CD14-positive monocyte (primary cell): ENCODE data around the gene ZNF648. TPM values are rescaled to one million over a fixed set of nuclear protein-coding genes. Genes with fewer than 3 reads are reported as not detected.

Experiments
- DNase-seq, 3 donors: peaks; one replicate each; pipeline ENCODE4 v3.0.0-alpha.2; 2011 to 2022
- H2AFZ ChIP-seq: 2 replicates; pipeline ENCODE4 v1.6.0; 2012; ENCODE audit warnings: mild to moderate bottlenecking, low read depth, low read length, inconsistent platforms; ENCODE audit not compliant: insufficient read depth, poor library complexity, severe bottlenecking
- H3K27ac ChIP-seq, 2 donors: 1 replicate in 1 of 2; 2 replicates in 1 of 2; pipeline ENCODE4 v1.5.1; 2012 to 2013; ENCODE audit warnings: low read length in 2 of 2, control low read depth in 1 of 2, inconsistent platforms in 1 of 2, low read depth in 1 of 2, mild to moderate bottlenecking in 1 of 2
- H3K27me3 ChIP-seq, 2 donors: one replicate each; pipeline versions ENCODE4 v1.6.0 to v1.6.1; 2011 to 2013; ENCODE audit warnings: low read length in 2 of 2; ENCODE audit not compliant: control insufficient read depth in 2 of 2, insufficient read depth in 2 of 2
- H3K36me3 ChIP-seq, 2 donors: replicated peaks in 1 of 2; 1 replicate in 1 of 2; 2 replicates in 1 of 2; pipeline versions ENCODE4 v1.5.1 to v1.6.1; 2012 to 2013; ENCODE audit warnings: low read length in 2 of 2, control low read depth in 1 of 2, inconsistent platforms in 1 of 2, mild to moderate bottlenecking in 1 of 2; ENCODE audit not compliant: insufficient read depth in 2 of 2, control insufficient read depth in 1 of 2
- H3K4me1 ChIP-seq, 2 donors: 1 replicate in 1 of 2; 2 replicates in 1 of 2; pipeline versions ENCODE4 v1.5.1 to v1.6.1; 2012 to 2013; ENCODE audit warnings: low read length in 2 of 2, control low read depth in 1 of 2, inconsistent platforms in 1 of 2, mild to moderate bottlenecking in 1 of 2, moderate library complexity in 1 of 2; ENCODE audit not compliant: insufficient read depth in 2 of 2, control insufficient read depth in 1 of 2
- H3K4me2 ChIP-seq: replicated peaks from 2 replicates; pipeline ENCODE3; 2012; ENCODE audit warnings: low read length, moderate library complexity, mild to moderate bottlenecking; ENCODE audit not compliant: poor library complexity, severe bottlenecking; ENCODE audit errors: extremely low read depth
- H3K4me3 ChIP-seq, 3 experiments: fragments of 200-600 bp in 1 of 3; sonication (generic) in 1 of 3; replicated peaks in 1 of 3; 1 replicate in 2 of 3; 2 replicates in 1 of 3; pipeline ENCODE4 v1.5.1; 2011 to 2013; ENCODE audit warnings: low read length in 3 of 3, mild to moderate bottlenecking in 3 of 3, control low read depth in 2 of 3, low read depth in 2 of 3, inconsistent platforms in 1 of 3, moderate library complexity in 1 of 3
- H3K79me2 ChIP-seq: 2 replicates; pipeline ENCODE4 v1.6.0; 2012; ENCODE audit warnings: mild to moderate bottlenecking, control low read depth, inconsistent platforms, low read length, moderate library complexity; ENCODE audit not compliant: insufficient read depth
- H3K9ac ChIP-seq: 2 replicates; pipeline ENCODE4 v1.6.0; 2017; ENCODE audit warnings: low read length, mild to moderate bottlenecking; ENCODE audit not compliant: insufficient read depth, poor library complexity, severe bottlenecking
- H3K9me3 ChIP-seq, 2 donors: replicated peaks in 1 of 2; 1 replicate in 1 of 2; 2 replicates in 1 of 2; pipeline versions ENCODE4 v1.5.1 to v1.6.1; 2012 to 2013; ENCODE audit warnings: low read length in 2 of 2, control low read depth in 1 of 2; ENCODE audit not compliant: control insufficient read depth in 1 of 2, insufficient read depth in 1 of 2
- H4K20me1 ChIP-seq: 2 replicates; pipeline ENCODE4 v1.6.0; 2012; ENCODE audit warnings: mild to moderate bottlenecking, low read length, control low read depth, moderate library complexity; ENCODE audit not compliant: insufficient read depth
- H3K27ac Mint-ChIP-seq, 7 donors: one replicate each; pipeline ENCODE4 v1.8.0; 2020; ENCODE audit warnings: mild to moderate bottlenecking in 7 of 7, mixed read lengths in 7 of 7, moderate library complexity in 6 of 7, inconsistent platforms in 2 of 7
- H3K27me3 Mint-ChIP-seq, 3 donors: one replicate each; pipeline ENCODE4 v1.8.0; 2021 to 2022; ENCODE audit warnings: low read depth in 3 of 3, mild to moderate bottlenecking in 3 of 3, mixed read lengths in 3 of 3, moderate library complexity in 3 of 3, inconsistent platforms in 1 of 3
- H3K36me3 Mint-ChIP-seq, 2 donors: one replicate each; pipeline ENCODE4 v1.8.0; 2020; ENCODE audit warnings: mixed read lengths in 2 of 2, inconsistent platforms in 1 of 2, mild to moderate bottlenecking in 1 of 2
- H3K4me1 Mint-ChIP-seq: one replicate; pipeline ENCODE4 v1.8.0; 2020; ENCODE audit warnings: mild to moderate bottlenecking, mixed read lengths
- H3K4me3 Mint-ChIP-seq, 2 donors: one replicate each; pipeline ENCODE4 v1.8.0; 2020; ENCODE audit warnings: mild to moderate bottlenecking in 2 of 2, mixed read lengths in 2 of 2, moderate library complexity in 1 of 2
- H3K9me3 Mint-ChIP-seq, 7 donors: one replicate each; pipeline ENCODE4 v1.8.0; 2020 to 2022; ENCODE audit warnings: mixed read lengths in 7 of 7, mild to moderate bottlenecking in 6 of 7, moderate library complexity in 6 of 7, inconsistent platforms in 2 of 7
- WGBS: methylation state at CpG from one replicate; pipeline ENCODE4 v1.1.5; 2013; ENCODE audit warnings: missing lambda C conversion rate; ENCODE audit not compliant: insufficient coverage; 5-methylcytosine and 5-hydroxymethylcytosine counted together
- intact Hi-C, 2 donors: fragments of 100-400 bp; cut with micrococcal nuclease; formaldehyde crosslinking; loops; one replicate each; pipeline versions ENCODE4 v1.15.0 to v1.15.1; 2023
- polyA plus RNA-seq, 3 donors: library from polyadenylated mRNA; depleted of rRNA in 1 of 3; unstranded in 2 of 3; stranded (reverse) in 1 of 3; fragments of 300-500 nt in 2 of 3; fragments of >200 nt in 1 of 3; fragmentation: Illumina TruSeq in 2 of 3; gene quantifications; 1 replicate in 2 of 3; 2 replicates in 1 of 3; pipeline ENCODE4 v1.2.3, GENCODE V29; 2012 to 2021
- TF ChIP-seq, protein P1 (sequence below): fragments of 200-600 bp; IDR thresholded peaks from one replicate; pipeline ENCODE4 v1.8.0; 2022; ENCODE audit warnings: antibody characterized with exemption, mild to moderate bottlenecking

ZNF648 gene
- polyA plus RNA-seq, 3 donors: not detected

DNA sequence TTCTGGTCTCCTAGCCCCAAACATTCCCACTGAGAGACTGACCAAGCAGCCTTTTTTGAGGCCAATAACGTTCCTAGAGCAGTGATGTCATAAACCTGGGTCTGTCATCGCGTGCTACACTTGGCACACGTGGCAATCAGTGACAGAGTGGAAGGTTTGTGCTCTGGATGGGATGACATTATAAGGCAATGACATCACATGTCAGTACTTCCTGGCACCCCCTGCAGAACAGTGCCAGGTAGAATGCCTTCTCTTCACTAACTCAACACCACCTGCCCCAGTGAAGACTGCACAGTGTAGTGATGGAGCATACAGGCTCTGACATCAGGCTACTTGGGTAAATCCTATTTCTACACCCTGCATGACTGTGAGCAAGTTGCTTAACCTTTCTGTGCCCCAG lies 5.4 kb upstream of the ZNF648 start:
- Histone ChIP-seq H3K27me3 (peaks cover 4 to 9% of the 10 kb centered on the region in 2 donors), H4K20me1 (no peaks in the 10 kb centered on the region), H3K36me3 (no peaks in the 10 kb centered on the region), H3K79me2 (no peaks in the 10 kb centered on the region), H2AFZ (no peak overlapping the region), H3K4me1 (no peaks in the 10 kb centered on the region), H3K9me3 (no peaks in the 10 kb centered on the region), H3K27ac (no peak overlapping the region), H3K4me2 (no peak overlapping the region), H3K4me3 (no peak overlapping the region), H3K9ac (no peak overlapping the region)
- intact Hi-C loops: no loop called here
- peaks cover 4% of the 10 kb centered on the region for H3K4me1 Mint-ChIP-seq
- no peak overlapping the region for H3K27ac Mint-ChIP-seq
- TF ChIP-seq, protein P1, sequence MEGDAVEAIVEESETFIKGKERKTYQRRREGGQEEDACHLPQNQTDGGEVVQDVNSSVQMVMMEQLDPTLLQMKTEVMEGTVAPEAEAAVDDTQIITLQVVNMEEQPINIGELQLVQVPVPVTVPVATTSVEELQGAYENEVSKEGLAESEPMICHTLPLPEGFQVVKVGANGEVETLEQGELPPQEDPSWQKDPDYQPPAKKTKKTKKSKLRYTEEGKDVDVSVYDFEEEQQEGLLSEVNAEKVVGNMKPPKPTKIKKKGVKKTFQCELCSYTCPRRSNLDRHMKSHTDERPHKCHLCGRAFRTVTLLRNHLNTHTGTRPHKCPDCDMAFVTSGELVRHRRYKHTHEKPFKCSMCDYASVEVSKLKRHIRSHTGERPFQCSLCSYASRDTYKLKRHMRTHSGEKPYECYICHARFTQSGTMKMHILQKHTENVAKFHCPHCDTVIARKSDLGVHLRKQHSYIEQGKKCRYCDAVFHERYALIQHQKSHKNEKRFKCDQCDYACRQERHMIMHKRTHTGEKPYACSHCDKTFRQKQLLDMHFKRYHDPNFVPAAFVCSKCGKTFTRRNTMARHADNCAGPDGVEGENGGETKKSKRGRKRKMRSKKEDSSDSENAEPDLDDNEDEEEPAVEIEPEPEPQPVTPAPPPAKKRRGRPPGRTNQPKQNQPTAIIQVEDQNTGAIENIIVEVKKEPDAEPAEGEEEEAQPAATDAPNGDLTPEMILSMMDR: no peak
- peaks cover 3 to 27% (median 9%) of the 10 kb centered on the region in 3 donors for H3K27me3 Mint-ChIP-seq
- no peak for DNase-seq
- peaks cover 0 to 8% (median 0%) of the 10 kb centered on the region in 7 donors for H3K9me3 Mint-ChIP-seq
- H3K4me3 Mint-ChIP-seq: no peak overlapping the region
- no peaks in the 10 kb centered on the region for H3K36me3 Mint-ChIP-seq
- WGBS: 85% methylated on average over 4 of the region's 4 CpGs

DNA sequence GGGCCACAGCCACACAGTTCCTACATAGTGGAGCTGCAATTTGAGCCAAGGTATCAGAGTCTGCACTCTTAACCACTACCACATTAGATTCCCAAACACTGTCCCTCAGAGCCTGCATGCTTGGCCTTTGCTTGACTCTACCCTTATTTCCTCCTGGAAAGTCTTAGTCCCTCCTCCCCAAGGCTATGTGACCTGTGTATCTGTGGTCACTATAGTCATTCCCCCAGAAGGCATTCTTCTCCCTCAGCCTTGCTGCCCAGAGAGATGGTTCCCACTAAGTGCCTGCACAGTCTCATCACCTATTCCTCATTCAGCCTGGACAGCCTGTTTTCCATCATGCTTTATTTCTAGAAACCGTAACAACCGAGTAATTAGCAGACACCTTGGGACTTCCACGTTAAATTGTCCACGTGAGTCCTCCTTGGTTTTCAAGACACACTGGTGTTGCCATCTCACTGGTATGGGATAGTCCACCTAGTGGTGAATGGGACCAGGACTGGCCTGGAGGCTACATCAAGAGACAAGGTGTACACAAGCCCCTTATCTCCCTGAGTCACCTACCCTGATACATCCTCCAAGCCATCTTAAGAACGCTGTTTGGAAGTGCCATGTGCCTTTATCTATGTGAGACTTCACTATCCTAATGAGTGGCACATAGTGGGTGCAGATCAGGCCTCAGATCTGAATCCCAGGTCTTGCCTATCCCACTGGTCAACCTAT lies 3.8 kb upstream of the ZNF648 start:
- H3K79me2 ChIP-seq: no peaks in the 10 kb centered on the region
- intact Hi-C loops: no loop called here
- peaks cover 4 to 14% of the 10 kb centered on the region in 2 donors for H3K27me3 ChIP-seq
- Mint-ChIP-seq H3K9me3 (peaks cover 0 to 8% (median 0%) of the 10 kb centered on the region in 7 donors), H3K36me3 (no peaks in the 10 kb centered on the region), H3K27me3 (peaks cover 7 to 39% (median 14%) of the 10 kb centered on the region in 3 donors), H3K27ac (no peak overlapping the region), H3K4me1 (peaks cover 4% of the 10 kb centered on the region), H3K4me3 (no peak overlapping the region)
- TF ChIP-seq, protein P1: no peak
- 87% methylated on average over 4 of the region's 5 CpGs for WGBS
- H2AFZ ChIP-seq: no peak overlapping the region
- H3K9me3 ChIP-seq: no peaks in the 10 kb centered on the region
- H3K36me3 ChIP-seq: no peaks in the 10 kb centered on the region
- no peaks in the 10 kb centered on the region for H3K4me1 ChIP-seq
- no peak overlapping the region for H3K4me3 ChIP-seq
- H3K9ac ChIP-seq: no peak overlapping the region
- H3K4me2 ChIP-seq: no peak overlapping the region
- DNase-seq: no peak
- no peak overlapping the region for H3K27ac ChIP-seq
- no peaks in the 10 kb centered on the region for H4K20me1 ChIP-seq
